ENCODE measurements around the gene ZNF311. TPM values are rescaled to one million over a fixed set of nuclear protein-coding genes. Genes with fewer than 3 reads are reported as not detected.

Gene ZNF311
- total RNA-seq, 1 donor from 2014 or later: 2.6 TPM

DNA sequence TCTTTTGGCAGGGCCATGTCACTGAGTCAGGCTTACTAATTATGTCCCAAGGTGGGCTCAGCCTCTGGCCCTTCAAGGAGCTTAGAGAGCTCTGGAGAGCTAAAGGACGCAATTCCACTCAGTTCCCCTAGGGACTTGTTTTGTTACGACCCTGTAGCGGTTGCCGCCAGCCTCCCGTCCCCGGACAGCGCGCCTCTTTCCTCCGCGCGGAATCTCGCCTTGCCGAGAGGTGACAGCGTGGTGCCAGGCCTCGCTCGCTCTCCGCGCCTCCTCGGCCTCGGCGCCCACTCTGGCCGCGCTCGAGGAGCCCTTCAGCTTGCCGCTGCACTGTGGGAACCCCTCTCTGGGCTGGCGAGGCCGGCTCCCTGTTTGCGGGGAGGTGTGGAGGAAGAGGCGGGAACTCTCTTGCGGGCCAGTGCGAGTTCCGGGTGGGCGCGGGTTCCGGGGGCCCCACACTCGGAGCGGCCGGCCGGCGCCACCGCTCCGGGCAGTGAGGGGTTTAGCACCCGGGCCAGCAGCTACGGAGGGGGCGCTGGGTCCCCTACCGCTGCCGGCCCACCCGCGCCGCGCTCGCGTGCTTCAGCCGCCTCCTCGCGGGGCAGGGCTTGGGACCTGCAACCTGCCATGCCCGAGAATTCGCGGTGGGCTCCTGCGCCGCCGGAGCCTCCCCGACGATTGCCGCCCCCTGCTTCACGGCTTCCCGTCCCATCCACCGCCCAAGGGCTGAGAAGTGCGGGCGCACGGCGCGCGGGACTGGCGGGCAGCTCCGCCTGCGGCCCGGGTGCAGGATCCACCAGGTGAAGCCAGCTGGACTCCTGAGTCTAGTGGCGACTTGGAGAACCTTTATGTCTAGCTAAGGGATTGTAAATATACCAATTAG is 9.9 kb upstream of the ZNF311 start:
- no peak for DNase-seq (ENCODE audit: low read depth)
- Histone ChIP-seq H3K27me3 (ENCODE audit: control insufficient read depth, insufficient read depth, low read length) (no peaks in the 10 kb centered on the region), H3K36me3 (ENCODE audit: control insufficient read depth, insufficient read depth, low read length) (no peaks in the 10 kb centered on the region), H3K4me3 (ENCODE audit: low read depth, low read length) (peak overlapping the region; percentile 37)
- TF ChIP-seq, protein P1, sequence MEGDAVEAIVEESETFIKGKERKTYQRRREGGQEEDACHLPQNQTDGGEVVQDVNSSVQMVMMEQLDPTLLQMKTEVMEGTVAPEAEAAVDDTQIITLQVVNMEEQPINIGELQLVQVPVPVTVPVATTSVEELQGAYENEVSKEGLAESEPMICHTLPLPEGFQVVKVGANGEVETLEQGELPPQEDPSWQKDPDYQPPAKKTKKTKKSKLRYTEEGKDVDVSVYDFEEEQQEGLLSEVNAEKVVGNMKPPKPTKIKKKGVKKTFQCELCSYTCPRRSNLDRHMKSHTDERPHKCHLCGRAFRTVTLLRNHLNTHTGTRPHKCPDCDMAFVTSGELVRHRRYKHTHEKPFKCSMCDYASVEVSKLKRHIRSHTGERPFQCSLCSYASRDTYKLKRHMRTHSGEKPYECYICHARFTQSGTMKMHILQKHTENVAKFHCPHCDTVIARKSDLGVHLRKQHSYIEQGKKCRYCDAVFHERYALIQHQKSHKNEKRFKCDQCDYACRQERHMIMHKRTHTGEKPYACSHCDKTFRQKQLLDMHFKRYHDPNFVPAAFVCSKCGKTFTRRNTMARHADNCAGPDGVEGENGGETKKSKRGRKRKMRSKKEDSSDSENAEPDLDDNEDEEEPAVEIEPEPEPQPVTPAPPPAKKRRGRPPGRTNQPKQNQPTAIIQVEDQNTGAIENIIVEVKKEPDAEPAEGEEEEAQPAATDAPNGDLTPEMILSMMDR (IDR thresholded peaks at IDR 0.05; ENCODE audit: insufficient read depth, low read length, poor library complexity, severe bottlenecking): peak; percentile 17

DNA sequence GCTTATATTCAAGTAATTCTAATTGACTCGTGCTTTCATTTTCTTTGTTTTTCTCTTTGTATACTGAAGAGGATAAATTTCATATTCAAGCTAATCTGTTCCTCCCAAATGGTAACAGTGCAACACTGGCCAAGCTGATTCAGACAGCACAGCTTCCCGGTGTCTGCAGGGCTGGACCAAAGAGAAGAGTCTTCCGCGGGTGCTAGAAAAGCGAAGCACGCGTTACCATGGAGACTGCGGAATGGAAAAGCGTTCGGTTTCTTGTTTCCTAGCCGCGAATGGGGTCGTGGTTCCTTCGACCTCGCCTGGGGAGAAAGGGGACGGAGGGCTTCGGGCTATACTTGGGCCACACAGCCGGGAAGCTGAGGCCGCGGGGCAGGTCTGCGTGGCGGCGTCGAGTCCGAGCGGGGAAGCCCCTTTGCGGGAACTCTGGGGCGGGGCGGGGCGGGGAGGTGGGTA is 6.2 kb upstream of the ZNF311 start:
- Histone ChIP-seq H3K36me3 (ENCODE audit: control insufficient read depth, insufficient read depth, low read length) (no peaks in the 10 kb centered on the region), H3K4me3 (ENCODE audit: low read depth, low read length) (peak overlapping the region; percentile 56), H3K27me3 (ENCODE audit: control insufficient read depth, insufficient read depth, low read length) (no peaks in the 10 kb centered on the region)
- DNase-seq (ENCODE audit: low read depth): peak; percentile 16
- TF ChIP-seq, protein P1 (IDR thresholded peaks at IDR 0.05; ENCODE audit: insufficient read depth, low read length, poor library complexity, severe bottlenecking): no peak

DNA sequence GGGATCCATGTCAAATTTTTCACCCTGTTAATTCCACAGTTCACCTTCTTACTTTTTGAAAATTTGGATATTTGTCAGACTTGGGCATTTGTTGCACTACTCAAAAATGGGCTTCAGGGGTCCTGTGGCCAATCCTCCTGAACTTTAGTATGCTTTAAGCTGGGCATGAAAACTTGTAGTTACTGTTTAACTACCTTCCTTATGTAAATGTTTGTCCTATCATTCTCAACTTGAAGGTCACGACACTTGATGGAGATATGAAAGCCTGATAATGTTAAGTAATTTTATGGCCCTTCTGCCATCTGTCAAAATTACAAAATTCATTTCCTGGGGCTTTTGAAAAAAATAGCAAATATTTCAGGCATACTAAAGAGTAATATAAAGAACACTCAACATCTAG is 4.2 kb upstream of the ZNF311 start:
- Histone ChIP-seq H3K27me3 (ENCODE audit: control insufficient read depth, insufficient read depth, low read length) (no peaks in the 10 kb centered on the region), H3K36me3 (ENCODE audit: control insufficient read depth, insufficient read depth, low read length) (no peaks in the 10 kb centered on the region), H3K4me3 (ENCODE audit: low read depth, low read length) (no peak overlapping the region)
- DNase-seq (ENCODE audit: low read depth): no peak
- TF ChIP-seq, protein P1 (IDR thresholded peaks at IDR 0.05; ENCODE audit: insufficient read depth, low read length, poor library complexity, severe bottlenecking): no peak

DNA sequence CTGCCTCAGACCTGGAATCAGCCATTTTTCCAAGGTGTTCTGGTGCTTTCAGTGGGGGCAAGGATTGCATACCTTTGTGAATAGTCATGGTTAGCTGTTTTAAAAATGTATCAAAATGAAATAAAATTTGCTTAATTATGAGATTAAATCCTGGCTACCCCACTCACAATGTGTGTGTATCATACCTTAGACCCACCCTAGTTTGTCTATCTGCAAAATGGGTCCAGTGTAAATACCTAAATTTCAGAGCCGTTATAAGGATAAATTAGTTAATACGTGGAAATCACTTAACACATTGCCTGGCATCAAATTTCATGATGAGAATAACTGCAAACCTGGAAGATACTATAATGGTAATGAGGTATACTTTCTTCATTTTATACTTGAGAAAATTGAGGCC is 3.0 kb upstream of the ZNF311 start:
- TF ChIP-seq, protein P1 (IDR thresholded peaks at IDR 0.05; ENCODE audit: insufficient read depth, low read length, poor library complexity, severe bottlenecking): no peak
- DNase-seq (ENCODE audit: low read depth): no peak
- Histone ChIP-seq H3K4me3 (ENCODE audit: low read depth, low read length) (no peak overlapping the region), H3K36me3 (ENCODE audit: control insufficient read depth, insufficient read depth, low read length) (no peaks in the 10 kb centered on the region), H3K27me3 (ENCODE audit: control insufficient read depth, insufficient read depth, low read length) (no peaks in the 10 kb centered on the region)

DNA sequence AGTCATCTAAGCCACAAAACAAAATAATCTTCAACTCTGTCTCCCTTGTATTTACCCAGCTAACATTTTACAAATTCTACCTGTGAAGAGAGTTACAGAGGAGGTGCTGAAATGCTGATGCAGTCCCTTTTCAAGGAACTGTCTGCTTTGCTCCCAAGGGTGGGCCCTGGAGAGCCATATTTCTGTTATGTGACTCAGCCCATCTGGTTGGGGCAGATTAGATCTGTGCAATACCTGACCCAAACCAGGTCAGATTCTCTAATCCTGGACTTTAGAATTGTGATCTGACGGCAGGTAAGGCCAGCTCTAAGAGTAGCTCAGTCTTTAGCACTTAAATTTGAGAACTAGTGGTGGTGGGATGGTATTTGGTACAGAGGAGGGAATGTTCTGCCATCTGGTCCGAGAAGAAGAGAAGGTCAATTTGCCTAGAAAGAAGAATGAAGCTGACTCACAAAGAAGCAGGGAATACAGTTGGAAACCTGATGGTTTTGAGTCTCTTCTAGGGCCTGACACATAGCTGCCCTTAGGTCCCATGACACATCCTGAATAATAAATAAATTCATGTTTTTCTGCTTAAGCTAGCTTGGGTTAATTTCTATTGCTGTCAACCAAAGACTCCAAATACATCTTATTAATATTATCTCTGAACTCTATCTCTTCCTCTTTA is 8.1 kb downstream of the ZNF311 start:
- H3K27me3 ChIP-seq (ENCODE audit: control insufficient read depth, insufficient read depth, low read length): no peaks in the 10 kb centered on the region
- no peak overlapping the region for H3K4me3 ChIP-seq (ENCODE audit: low read depth, low read length)
- DNase-seq (ENCODE audit: low read depth): no peak
- H3K36me3 ChIP-seq (ENCODE audit: control insufficient read depth, insufficient read depth, low read length): no peaks in the 10 kb centered on the region
- TF ChIP-seq, protein P1 (IDR thresholded peaks at IDR 0.05; ENCODE audit: insufficient read depth, low read length, poor library complexity, severe bottlenecking): no peak
